GM21737 (cell line): ENCODE results near the gene APOB.
"Not testable (repeated sequence)": the region's sequence is repeated elsewhere in the genome, so short reads cannot be mapped to it uniquely, and the experiment has no call there.

Source experiments
- ATAC-seq: cut with Tn5 transposase; IDR thresholded peaks from one replicate; pipeline ENCODE4 v1.9.1; 2021; ENCODE audit warnings: mild to moderate bottlenecking, moderate library complexity; ENCODE audit not compliant: unreplicated experiment

The APOB gene

DNA sequence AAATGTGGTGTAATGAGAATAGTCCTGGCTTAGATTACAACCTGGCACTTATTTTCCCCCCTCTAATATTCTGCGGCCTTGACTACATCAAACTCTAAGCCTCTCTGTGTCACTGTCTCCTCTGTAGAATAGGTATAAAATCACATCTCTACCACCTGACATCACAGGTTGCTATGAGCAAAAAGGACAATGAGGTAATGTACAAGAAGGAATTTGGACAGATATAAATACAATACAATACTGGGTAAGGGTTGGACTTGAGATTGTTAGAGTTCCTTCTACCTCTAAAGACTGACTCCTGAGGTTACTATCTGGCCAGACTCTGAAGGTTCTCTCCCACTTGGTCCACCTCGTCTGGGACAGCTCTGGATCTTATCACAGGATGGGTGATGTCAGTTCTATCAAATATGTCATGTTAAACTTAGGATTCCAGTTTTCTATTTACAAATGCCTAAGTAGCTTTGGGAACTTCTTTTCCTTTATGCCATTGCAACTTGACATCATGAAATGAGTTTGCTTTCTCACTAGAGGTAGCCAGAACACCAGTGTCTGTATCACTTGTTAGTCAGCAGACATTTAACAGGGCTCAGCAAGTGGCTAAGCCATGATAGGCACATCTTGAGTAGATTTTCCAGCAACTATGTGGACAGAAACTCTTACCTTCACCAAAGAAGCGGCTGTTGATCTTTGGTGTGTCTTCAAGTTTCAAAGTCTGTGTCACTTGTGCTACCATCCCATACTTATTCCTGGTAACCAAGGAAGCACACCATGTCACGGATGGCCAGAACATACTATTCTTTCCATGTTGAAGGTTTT, 9.5 kb downstream of the APOB start:
- ATAC-seq: no peak

DNA sequence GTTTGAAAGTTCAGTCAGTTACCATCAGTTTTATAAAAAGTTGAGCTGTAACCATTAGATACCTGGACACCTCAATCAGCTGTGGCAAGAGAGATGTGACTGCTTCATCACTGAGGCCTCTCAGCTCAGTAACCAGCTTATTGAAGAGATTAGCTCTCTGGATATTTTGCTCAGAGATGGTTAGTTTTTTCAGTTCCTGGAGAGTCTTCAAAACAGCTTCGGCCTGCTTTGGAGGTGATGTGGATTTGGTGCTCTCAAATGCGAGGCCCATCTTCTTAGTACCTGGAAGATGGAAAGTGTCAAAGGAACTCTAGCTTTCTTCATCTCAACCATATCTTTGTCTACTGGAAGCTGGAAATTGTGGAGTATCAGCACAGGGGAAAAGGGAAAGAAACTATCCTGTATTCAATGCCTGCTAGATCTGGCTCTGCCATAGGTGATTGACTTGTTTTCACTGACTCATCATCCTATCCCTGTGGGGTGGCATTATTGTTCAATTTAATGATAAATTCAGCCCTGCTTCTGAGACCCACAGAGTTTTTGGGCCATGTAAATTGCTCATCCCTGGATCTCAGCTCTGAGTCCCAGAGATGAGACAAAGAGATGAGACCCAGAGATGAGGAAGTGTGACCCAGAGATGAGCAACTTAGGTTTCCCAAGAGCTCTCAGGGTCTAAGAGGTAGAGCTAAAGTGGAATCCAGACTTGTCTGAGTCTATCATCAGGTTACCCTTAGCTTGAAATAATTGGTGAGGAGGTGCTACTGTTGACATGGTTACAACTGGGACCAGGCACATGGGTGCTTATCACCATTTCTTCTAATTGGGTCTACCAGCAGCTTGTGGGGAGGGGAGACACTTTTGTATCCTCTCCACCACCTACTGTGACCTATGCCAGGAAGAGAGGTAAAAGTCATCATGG, 10.4 kb downstream of the APOB start:
- ATAC-seq: no peak

DNA sequence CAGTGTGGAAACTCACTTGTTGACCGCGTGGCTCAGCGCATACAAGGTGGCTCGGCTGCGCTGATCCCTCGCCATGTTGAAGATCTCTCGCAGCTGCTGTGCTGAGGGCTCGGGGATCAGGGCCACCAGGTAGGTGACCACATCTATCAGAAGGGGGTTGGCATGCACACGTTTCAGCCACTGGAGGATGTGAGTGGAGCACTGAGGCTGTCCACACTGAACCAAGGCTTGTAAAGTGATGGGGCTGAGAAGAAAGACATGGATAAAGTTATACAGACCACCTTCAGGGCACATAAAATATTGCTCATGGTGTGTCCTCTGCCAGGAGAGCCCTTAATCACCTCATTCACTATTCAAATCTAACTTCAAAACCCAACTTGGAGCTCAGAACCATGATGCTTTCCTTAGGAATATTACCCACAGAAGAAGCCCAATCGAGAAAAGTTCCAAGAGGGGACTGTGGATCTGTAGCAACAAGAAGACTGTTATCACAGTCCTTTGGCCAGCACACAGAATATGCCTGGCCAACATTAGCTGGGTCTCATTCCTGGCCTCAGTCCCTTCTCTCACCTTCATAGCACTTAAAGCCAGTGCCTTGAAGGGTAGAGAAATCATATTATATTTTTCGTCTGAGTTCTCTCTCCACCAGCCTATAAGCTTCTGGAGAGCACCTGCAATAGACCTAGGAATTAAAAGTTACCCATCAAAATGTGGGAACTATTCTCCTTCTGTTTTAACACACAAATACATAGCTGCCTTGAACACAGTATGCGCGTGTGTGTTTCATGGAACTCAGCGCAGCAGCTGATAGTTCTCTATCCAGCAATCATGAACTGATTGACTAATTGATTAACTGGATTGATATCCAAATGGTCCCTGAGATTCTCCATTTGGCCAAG, 11.3 kb downstream of the APOB start:
- ATAC-seq: no peak

DNA sequence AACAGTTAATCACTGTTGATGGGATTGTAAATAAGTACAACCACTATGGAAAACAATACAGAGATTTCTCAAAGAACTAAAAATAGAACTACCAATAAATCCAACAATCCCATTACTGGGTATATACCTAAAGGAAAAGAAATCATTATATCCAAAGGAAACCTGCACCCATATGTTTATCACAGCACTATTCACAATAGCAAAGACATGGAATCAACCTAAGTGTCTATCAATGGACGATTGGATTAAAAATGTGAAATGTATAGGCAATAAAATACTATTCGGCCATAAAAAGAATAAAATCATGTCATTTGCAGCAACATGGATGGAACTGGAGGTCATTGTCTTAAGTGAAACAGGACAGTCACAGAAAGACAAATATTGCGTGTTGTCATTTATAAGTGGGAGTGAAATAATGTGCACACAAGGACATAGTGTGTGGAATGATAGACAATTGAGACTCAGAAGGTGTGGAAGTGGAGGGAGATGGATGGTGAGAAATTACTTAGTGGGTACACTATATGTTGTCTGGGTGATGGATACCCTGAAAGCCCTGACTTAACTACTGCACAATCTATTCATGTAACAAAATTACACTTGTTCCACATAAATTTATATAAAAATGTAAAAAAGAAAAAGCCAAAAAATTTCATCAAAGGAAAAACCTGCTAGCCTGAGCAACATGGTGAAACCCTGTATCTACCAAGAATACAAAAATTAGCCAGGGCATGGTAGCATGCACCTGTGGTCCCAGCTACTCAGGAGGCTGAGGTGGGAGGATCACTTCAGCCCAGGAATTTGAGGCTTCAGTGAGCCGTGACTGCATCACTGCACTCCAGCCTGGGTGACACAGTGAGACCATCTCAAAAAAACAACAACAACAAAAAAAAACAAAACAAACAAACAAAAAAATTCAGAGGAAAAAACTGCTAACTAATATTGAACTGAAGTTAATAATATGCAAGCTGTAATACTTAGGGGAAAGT, 12.6 kb downstream of the APOB start:
- no peak for ATAC-seq

- ATAC-seq: no peak
Measured at GRCh38 chr2:21029519-21029918, 14.4 kb downstream of the APOB start.

- ATAC-seq: not testable (repeated sequence)
Measured at GRCh38 chr2:21028951-21029350, 14.9 kb downstream of the APOB start.

DNA sequence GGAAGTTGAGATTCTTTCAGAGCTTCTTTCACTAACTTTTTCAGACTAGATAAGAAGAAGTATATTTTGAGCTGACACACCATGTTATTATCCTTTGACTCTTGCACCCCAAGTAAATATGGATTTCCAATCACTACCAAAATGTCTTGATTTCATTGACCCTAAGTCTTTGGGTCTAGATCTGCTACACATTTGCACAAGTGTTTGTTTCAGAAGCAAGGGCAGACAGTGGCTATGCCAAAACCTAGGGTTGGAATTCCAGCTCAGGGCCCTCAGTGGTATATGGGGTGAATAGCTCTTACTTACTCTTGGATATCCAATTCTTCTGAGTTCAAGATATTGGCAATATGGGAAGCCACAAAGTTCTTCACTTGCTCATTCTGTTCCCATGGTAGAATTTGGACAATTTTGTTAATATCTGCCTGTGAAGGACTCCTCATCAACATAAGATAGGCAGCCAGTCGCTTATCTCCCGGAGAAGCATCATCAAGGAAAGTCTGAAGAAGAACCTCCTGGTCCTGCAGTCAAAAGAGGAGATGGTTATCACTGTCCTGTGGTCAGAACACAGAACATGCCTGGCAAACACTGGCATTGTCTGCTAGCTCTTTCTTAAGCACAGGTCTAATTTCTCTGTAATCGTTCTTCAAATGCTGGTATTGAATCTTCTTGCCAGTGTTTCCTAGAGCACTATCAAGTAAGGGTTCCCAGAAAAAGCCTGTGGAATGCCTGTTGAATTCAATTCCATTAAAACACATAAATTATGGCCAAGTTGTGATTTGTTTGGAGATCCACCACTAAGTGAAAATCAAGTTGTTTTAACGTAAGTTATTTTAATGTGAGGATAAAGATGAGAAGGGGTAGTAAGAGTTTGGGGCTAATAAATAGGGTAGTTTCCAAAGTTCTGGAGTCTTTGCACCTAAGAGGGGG, 15.6 kb downstream of the APOB start:
- ATAC-seq: no peak

GRCh38 chr2:21026479-21027282, 17.2 kb downstream of the APOB start:
- no peak for ATAC-seq

DNA sequence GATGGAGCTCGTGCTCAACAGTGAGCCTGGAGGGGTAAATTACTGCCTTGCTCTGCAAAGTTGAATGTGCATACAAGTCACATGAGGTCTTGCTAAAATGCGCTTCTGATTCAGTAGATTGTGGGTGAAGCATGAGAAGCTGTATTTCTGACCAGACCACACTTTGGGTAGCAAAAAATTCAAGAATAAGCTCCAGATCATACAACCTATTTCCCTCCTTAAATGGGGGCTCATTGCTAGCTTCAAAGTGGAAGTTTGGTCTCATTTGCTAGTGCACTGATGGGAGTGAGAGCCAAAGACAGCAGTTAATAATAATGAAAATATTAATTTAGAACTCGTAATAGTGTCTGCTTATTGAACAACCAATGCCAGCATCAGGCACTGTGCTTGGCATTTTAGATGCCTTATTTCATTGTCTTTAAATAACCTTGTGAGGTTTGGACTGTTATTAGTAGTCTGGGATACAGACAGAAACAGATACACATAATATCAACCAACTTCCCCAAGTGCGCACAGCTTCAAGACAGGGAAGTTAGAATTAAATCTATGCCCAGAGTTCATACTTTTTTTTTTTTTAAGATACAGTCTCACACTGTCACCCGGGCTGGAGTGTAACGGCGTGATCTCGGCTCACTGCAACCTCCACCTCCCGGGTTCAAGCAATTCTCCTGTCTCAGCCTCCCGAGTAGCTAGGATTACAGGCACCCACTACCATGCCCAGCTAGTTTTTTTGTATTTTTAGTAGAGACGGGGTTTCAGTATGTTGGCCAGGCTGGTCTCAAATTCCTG, 18.0 kb downstream of the APOB start:
- ATAC-seq: no peak

- ATAC-seq: no peak
Measured at GRCh38 chr2:21024722-21025389, 19.0 kb downstream of the APOB start.

DNA sequence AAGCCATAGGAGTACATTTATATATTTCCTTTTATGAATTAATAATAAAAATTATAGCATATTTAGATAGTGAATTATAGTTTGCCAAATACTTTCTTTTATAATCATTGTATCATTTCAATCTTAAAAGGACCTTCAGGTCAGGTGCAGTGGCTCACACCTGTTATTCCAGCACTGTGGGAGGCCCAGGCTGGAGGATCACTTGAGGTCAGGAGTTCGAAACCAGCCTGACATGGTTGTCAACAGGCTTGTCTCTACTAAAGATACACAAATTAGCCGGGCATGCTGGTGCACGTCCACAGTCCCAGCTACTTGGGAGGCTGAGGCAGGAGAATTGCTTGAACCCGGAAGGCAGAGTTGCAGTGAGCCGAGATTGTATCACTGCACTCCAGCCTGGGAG, 19.7 kb downstream of the APOB start:
- no peak for ATAC-seq

DNA sequence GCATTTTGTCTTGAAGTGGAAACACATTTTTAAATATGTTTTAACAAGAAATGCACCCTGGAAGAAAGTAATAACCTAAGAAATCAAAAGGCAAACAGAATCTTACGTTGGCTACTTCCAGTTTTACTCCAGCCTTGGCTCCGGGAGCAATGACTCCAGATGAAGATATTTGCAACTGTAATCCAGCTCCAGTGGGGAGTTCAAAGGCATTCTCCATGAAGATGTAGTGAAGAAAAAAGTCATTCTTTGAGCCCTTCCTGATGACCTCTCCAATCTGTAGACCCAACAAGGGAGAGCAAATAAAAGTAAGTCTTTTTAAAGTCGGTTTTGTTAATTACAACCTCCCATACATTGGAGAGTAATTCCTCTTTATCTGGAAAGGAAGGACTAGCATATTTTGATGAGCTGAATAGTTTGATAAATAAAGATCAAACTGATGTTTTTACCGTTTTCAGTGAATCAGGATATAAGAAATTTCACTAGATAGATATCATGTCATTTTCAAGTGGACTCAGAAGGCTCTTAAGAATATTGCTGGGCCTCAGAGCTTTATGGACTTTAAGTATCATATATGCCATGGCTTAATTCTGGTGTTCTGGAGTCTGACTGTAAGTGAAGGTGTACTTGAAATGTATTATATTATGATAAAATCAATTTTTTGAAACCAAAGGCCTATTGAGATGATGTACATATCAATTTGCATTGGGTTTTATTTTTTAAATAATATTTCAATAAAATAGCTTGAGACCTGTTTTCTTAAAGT, 20.3 kb downstream of the APOB start:
- ATAC-seq: no peak

- no peak for ATAC-seq
Measured at GRCh38 chr2:21022792-21023367, 21.0 kb downstream of the APOB start.

- no peak for ATAC-seq
Measured at GRCh38 chr2:21021430-21021829, 22.4 kb downstream of the APOB start.

DNA sequence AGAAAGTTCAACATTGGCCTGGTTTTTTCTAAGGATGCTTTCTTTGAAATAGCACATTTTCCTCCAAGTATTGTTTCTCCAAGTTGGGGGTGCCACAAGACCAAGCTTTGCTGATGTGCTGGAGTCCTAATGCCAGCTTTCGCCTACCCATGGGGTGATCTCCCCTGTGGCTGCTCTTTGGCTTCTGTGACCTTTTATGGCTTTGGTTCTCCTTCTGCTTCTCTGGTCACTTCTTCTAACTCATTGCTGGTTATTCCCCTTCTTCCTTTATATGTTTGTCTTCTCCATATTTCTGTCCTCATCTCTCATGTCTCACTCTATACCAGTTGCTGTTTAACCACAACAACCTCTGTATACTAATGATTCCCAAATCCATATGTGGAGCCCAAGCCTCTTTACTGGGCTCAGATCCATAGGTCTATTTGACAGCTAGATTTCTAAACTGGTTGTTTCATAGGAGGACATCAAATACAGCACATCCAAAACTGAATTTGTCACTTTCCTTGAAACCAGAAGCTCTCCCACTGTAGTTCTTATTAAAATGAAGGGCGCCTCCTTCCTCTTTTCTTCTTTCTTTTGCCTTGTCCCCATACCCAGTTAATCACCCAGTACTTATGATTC, 23.1 kb downstream of the APOB start:
- no peak for ATAC-seq
